ENCODE data around the gene CIP2A. TPM values are rescaled to one million over a fixed set of nuclear protein-coding genes. Genes with fewer than 3 reads are reported as not detected.

CIP2A gene
- total and polyA plus RNA-seq, 2 of the 8 experiments (the other 6 are each of a cell fraction or from before 2014, with no cell fraction given) = 11.9 to 38.0 TPM

GRCh38 chr3:108516881-108517280 is 72.4 kb downstream of the CIP2A start (continued):
- no peak for TF ChIP-seq POLR2A (IDR thresholded peaks at IDR 0.05; ENCODE audit: control extremely low read depth in 1 of 2, low read depth in 2 of 2, low read length in 2 of 2)
